CD4-positive, alpha-beta T cell treated with Interleukin-4 for 4 hours (primary cell): ENCODE results near the gene TNFRSF13B.
"Not testable (repeated sequence)": the region's sequence is repeated elsewhere in the genome, so short reads cannot be mapped to it uniquely, and the experiment has no call there.

ENCODE experiments used
- DNase-seq: peaks from one replicate; pipeline ENCODE4 v3.0.0-alpha.2; 2020

The TNFRSF13B gene

DNA sequence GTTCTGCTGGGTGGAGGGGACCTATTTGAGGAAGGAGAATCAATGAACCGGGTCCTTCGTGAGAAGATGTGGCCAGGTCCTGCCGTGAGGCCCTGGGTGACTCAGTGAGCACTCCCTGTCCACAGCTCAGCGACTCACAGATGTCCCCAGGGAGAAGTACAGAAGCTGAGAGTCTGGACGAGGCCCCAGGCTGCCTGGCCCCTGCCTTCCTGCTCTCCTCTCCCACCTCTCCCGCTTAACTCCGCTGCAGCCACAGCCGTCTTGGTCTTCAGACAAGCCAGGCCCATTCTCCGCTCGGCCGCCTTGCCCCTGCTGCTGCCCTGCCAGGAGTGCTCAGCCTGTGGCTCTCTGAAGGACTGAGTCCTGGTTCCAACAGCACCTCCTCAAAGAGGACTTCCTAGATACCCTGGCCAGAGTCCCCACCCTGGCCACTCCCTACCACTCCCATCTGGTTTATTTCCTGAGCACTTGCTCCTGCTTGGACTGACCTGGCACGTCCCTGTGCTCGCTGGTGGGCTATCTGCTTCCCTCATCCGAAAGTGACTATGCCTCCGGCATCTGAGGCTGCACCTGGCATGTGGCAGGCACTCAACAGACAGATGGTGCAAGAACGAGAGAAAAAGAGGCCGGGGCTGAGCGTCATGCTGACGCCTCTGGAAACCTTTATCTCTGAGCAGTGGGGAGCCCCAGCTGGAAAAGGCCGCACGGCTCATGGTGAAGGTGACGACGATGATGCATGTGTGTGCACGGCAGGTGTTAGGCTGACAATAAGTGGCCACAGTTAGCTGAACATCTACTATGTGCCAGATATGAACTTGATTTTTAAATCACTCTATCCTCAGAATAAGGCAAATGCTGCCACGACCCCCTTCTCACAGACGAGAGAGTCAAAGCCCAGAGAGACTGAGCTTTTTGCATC lies 9.2 kb upstream of the TNFRSF13B start:
- DNase-seq, result no peak

DNA sequence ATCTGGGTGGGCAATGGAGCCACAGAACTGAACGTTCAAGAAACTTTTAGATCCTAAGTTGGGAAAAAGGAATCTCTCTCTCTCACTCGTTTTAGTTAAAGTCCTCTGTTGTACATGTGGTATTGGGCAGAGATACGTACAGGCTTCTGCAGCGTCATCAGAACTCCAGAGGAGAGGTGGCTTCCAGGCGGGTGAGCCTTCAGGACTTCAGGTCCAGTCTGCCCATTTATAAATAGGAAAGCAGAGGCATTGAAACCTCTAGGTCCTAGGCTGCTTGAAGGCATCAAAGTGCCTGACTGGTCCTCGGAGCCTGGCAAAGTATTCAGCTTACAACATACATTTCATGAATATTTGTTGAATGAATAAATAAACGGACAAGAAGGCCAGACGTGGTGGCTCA lies 8.1 kb upstream of the TNFRSF13B start:
- DNase-seq, result no peak

DNA sequence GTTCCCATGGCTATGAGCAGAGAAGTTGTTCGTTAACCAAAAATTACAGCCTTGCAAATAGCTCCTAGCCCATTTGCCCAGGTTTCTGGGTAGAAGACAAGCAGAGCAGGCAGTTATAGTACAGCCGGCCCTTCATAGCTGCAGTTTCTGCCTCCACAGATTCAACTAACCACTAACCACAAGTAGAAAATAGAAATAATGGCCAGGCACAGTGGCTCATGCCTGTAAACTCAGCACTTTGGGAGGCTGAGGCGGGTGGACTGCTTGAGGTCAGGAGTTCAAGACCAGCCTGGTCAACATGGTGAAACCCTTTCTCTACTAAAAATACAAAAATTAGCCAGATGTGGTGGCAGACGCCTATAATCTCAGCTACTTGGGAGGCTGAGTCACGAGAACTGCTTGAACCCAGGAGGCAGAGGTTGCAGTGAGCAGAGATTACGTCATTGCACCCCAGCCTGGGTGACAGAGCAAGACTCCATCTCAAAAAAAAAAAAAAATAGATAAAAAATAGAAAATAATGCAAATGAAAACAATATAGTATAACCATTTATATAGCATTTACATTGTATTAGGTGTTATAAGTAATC lies 7.4 kb upstream of the TNFRSF13B start:
- DNase-seq, result not testable (repeated sequence)

- no peak for DNase-seq
Measured at GRCh38 chr17:16977932-16978331, 6.0 kb upstream of the TNFRSF13B start.

GRCh38 chr17:16976725-16977550 lies 5.0 kb upstream of the TNFRSF13B start:
- no peak for DNase-seq

DNA sequence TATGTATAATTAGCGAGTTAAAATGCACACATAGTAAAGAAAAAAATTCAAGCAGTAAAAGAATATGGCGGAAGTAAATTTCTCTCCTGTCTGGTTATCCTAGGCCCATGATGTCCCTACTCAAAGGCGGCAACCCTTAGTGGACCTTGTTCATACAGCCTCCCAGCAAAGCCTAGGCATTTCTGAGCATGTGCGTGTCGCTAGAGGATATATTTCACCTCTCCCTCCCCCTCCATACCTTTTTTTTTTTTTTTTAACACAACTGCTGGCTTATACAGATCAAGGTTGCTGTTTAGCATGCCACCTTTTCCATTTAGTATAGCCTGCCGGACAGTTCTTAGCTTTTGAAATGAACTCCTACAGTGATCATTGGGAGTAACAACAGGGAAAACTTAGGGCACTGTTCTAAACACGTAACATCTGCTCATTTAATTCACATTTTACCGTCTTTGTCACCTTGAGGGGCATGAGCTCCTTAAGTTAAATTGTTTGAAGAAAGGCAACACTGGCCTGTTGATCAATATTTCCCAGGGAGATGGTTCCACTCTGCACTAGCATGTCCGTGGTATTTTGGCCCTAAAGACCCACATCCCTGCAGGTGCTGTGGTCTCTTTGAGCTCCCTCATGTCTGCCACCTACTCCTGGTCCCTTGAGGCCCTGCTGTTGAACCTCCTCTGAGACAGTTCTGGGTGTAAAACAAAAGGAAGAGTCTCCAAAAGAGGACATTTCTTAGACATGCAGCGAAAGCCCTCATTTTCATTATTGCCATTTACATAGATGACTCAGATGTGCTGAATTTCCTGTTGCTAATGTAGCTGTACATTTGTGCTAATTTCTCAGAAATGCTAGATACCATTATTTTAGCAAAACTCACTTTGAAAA lies 4.1 kb upstream of the TNFRSF13B start:
- DNase-seq, result no peak

DNA sequence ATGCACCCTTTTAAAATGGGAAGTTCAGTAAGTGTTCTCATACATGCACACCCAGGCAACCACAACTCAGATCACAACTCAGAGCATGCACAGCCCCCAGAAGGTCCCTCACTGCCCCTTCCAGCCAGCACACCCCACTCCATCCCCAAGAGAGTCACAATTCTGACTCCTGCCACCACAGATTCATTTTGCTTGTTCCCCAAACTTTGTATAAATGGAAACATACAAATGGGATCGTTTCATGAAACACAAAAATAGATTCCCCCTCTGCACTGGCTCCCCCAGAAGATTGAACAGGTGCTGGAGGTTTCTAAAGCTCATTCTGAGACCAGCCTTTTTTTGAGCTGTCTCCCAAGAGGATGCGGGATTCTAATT lies 3.3 kb upstream of the TNFRSF13B start:
- no peak for DNase-seq

GRCh38 chr17:16974569-16975276 lies 2.8 kb upstream of the TNFRSF13B start:
- DNase-seq, result no peak

- DNase-seq, result no peak
Measured at GRCh38 chr17:16973760-16974540, 2.0 kb upstream of the TNFRSF13B start.

DNA sequence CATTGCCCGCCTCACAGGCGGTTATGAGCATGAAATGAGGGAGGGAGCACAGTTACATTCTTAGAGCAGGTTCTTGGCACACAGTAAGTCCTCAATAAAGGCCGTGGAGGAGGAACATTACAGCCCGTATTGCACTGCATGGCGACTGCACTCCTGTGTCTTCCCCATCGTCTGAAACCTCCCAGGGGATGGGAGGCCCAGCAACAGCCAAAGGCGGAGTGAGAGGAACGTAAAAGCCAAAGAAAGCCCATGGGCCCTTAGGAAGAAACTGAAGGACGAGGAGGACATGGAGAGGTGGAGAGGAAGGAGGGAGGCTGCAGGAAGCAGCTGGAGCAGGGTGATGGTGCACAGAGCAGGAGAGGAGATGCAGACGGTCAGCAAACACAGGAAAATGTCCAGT lies 1.1 kb upstream of the TNFRSF13B start:
- DNase-seq, result not testable (repeated sequence)

- no peak for DNase-seq
Measured at GRCh38 chr17:16972346-16972745, 428 bp upstream of the TNFRSF13B start.

GRCh38 chr17:16969931-16970906 lies 1.7 kb downstream of the TNFRSF13B start:
- DNase-seq, result no peak

GRCh38 chr17:16968786-16969185 lies 3.1 kb downstream of the TNFRSF13B start:
- no peak for DNase-seq

GRCh38 chr17:16962804-16963203 lies 9.1 kb downstream of the TNFRSF13B start:
- DNase-seq, result no peak

DNA sequence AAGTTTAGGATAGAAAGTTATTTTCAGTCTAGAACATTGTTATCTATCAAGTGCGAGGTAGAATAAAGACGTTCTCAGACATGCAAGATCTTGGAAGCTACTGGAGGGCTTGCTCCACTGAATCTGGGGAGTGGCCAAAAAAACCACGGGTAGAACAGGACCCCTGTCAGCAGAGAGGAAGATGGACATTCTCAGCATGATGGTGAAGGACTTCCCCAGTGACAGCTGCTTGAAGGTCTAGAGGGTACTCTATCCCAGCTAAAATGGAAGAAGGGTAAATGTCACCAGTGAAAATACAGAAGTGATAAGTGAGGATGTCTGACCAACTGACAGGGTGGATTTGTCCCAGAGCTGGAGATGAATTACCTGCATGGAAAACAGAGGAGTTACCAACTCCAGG lies 10.1 kb downstream of the TNFRSF13B start:
- DNase-seq, result no peak

DNA sequence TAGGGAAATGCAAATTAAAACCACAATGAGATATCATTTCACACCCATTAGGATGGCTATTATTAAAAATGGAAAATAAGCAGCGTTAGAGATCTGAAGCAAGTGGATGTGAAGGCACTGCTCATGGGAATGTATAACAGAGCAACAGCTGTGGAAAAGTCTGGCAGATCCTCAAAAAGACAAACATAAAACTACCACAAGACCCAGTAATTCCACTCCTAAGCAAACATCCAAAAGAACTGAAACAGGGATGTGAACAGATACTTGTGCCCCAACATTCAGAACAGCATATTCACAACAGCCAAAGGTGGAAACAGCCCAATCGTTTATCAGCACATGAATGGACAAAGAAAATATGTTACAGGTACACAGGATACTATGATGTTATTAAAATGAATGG lies 10.9 kb downstream of the TNFRSF13B start:
- DNase-seq, result not testable (repeated sequence)

GRCh38 chr17:16955011-16955410 lies 16.9 kb downstream of the TNFRSF13B start:
- not testable (repeated sequence) for DNase-seq

DNA sequence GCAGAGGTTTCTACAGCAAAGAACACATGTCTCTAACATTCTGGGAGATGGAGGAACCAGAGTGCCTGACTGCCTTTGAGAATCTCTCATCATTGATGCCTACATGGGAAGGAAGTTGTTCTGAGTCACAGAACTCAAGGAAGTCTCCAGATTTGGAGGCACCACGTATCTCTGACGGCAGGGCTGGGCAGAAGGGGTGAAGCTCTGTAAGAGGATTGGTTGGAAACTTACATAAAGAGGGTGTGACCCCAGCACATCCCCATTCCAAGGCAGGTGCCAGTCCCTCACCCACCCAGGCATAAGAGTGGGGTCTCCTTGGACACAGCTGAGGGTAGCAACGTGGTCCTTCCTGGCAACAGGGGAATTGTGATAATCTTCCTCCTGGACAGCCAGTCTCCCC lies 17.4 kb downstream of the TNFRSF13B start:
- no peak for DNase-seq

DNA sequence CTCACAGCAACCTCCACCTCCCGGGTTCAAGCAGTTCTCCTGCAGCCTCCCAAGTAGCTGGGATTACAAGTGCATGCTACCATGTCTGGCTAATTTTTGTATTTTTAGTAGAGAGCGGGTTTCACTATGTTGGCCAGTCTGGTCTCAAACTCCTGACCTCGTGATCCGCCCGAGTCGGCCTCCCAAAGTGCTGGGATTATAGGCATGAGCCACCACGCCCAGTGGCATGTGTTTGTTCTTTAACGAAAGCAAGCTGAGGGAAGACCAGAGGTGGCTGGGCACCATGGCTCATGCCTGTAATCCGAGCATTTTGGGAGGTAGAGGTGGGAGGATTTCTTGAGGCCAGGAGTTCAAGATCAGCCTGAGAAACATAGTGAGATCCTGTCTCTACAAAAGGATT lies 18.1 kb downstream of the TNFRSF13B start:
- no peak for DNase-seq

DNA sequence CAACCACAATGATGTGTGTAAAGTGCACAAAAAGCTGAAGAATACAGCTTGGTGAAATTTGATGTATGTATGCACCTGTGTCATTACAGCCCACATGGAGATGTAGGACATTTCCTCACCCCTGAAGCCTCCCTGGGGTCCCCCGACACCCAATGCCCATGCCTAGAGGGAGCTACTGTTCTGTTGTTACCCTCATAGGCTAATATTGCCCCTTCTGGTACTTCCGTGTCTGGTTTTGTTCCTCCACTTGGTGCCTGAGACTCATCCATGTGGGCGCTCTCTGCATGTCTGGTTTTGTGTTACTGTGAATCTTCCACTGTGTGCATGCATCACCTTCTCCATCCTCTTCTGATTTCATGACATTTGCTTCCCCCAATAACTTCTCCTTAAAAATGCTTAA lies 18.6 kb downstream of the TNFRSF13B start:
- no peak for DNase-seq
